OCI-M1 (cell line): ENCODE results near the gene STX5.
A peak's percentile ranks its signal among the peaks of the same experiment; 100 is the strongest.
"Not testable (repeated sequence)": the region's sequence is repeated elsewhere in the genome, so short reads cannot be mapped to it uniquely, and the experiment has no call there.

Experiments used
- DNase-seq: peaks from one replicate; lab custom pipeline; 2025; lab: John Stamatoyannopoulos, UW

STX5 gene

DNA sequence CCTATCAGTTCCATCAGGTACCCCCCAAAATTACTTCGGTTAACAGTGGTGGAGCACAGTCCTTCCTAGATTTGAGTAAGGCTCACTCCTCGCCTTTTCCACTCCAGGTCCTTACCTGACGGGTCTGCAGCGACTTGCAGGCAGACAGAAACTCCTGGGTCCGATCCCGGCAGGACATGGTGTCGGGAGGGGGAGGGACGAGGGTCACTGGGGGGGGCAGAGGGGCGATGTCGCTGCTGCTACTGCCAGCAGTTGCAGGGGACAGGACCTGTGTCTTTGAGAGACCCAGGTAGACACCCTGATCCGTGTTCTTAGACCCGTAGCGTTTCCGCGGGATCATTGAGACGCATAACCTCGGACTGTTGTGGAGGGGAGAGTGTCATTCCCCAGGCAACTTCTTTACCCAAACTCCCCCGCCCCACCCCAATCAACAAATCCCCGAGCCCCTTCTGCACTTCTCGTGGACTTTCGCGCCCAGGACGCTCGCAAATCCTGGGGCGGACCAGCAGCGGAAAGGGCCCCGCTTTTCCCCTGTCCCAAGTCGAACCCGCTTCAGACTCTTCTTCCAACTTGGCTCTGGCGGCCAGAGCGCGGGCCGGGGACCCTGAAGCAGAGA is 839 bp downstream of the STX5 start:
- peak; percentile 87 for DNase-seq

DNA sequence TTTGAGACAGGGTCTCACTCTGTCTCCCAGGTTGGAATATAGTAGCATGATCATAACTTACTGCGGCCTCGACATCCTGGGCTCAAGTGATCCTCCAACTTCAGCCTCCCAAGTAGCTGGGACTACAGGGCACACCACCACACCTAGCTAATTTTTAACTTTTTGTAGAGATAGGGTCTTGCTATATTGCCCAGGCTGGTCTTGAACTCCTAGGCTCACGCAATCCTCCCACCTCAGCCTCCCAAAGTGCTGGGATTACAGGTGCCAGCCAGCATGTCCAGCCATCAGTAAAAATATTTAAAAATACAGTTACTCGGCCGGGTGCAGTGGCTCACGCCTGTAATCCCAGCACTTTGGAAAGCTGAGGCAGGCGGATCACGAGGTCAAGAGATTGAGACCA is 3.7 kb downstream of the STX5 start:
- DNase-seq: not testable (repeated sequence)

DNA sequence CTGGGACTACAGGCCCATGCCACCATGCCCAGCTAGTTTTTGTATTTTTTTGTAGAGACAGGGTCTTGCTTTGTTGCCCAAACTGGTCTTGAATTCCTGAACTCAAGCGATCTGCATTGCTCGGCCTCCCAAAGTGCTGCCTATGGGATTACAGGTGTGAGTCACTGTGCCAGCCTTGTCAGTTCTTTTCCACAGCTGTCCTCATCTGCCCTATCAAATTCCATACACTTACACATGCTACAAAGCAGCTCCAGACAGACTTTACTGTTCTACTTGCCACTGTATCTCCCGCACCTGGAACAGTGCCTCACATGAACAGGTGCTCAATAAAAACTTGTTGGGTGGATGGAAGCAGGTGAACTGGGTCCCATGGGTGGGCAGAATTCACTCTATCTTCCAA is 8.2 kb downstream of the STX5 start:
- no peak for DNase-seq

DNA sequence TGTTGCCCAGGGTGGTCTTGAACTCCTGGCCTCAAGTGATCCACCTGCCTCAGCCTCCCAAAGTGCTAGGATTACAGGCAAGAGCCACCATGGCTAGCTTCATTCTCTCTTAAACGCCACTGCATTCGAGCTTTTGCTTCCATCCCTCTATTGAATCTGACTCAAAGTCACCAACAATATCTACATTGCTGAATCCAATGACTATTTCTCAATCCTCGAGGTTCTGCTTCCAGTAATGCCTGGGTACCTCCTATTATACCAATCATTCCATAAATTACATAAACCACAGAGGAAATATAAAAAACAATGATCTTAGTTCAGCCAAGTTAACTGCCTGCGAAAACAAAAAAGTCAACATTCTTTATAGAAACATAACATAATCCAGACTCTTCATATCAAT is 14.7 kb downstream of the STX5 start:
- DNase-seq: no peak

DNA sequence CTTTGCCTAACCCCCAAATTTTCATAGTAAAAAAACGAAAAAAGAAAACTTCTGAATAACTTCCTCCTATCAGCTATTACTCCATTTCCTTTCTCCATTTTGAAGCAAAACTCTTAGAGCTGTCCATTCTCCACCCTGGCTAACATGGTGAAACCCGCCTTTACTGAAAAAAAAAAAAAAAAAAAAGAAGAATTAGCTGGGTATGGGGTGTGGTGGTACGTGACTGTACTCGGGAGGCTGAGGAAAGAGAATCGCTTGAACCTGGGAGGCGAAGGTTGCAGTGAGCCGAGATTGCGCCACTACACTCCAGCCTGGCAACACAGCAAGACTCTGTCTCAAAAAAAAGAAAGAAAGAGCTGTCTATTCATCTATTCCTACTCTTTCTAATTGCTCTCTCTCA is 15.3 kb downstream of the STX5 start:
- DNase-seq: no peak

DNA sequence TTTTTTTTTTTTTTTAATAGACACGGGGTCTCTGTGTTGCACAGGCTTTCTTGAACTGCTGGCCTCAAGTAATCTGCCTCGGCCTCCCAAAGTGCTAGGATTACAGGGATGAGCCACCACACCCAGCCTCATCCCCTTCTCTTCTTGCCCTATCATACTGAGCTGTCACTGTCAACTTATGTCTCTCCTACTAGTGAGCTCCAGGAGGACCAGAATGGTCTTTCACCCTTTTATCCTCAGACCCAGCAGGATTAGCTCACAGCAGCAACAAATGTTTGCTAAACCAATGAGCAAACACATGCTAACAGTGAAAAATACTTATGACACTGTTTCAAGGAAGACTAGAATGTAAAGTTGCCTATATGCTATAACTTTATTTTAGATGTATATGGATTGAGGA is 20.2 kb downstream of the STX5 start:
- DNase-seq: no peak

DNA sequence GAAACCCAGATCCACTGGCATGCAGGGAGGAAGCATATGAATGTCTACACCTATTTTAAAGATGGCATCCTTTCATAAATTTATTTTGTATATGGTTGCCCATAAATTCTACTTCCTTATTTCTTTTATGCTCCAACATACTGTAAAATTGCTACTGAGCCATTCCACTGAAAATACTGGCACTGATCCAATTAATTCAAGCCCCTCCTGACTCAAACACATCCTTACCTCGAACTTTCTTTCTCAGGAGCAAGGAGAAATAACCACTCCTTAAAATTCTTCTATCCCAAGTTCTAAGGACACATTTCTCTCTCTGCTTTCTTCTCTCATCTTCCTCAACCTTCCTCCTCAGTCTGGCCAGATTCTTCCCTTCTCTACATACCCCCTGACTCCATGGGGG is 21.1 kb downstream of the STX5 start:
- no peak for DNase-seq

DNA sequence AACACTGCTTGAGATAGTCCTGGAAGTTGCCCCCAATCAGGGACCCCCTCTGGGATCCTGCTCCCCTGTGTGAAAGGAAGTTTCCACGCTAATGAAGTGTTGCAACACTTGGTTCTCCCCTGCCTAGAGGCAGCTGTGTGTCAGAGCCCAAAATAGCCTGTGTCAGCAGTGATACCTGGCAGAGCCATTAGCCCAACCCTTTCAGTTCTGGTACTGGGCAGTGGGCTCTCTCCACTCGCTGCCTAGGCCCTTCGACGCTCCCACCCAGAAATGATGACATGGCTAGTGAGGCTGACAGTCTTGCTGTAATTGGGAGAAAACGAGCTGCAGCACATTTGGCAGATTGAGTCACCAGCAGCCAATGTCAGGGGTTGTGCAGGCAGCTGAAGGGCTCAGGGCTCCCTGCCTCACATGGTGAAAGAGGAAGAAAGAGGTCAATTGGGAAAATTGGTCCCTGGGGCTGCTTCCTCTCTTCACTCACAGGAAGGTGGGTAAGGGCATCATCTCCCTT is 25.2 kb downstream of the STX5 start:
- peak; percentile 44 for DNase-seq

DNA sequence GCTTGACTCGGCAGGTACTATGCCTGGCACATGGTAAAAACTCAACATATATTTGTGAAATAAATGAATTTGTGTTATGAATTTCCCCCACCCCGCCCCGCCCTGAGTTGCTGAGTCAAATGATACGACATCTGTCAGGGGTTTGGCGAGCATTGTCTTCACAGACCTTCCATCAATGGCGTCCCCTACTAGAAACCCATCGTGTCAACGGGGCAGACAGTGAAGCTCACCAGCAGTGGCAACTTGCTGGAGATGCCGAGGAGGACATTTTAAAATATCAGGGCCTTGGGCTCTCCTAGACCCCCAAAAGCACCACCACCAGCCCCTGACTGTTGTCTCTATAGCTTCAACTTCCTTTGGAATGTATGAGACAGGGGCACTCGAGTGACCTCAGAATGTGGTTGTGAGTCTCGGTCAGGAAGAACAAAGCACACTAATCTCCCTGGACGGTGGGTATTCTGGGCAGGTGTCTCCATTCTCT is 25.9 kb downstream of the STX5 start:
- DNase-seq: peak; percentile 71

DNA sequence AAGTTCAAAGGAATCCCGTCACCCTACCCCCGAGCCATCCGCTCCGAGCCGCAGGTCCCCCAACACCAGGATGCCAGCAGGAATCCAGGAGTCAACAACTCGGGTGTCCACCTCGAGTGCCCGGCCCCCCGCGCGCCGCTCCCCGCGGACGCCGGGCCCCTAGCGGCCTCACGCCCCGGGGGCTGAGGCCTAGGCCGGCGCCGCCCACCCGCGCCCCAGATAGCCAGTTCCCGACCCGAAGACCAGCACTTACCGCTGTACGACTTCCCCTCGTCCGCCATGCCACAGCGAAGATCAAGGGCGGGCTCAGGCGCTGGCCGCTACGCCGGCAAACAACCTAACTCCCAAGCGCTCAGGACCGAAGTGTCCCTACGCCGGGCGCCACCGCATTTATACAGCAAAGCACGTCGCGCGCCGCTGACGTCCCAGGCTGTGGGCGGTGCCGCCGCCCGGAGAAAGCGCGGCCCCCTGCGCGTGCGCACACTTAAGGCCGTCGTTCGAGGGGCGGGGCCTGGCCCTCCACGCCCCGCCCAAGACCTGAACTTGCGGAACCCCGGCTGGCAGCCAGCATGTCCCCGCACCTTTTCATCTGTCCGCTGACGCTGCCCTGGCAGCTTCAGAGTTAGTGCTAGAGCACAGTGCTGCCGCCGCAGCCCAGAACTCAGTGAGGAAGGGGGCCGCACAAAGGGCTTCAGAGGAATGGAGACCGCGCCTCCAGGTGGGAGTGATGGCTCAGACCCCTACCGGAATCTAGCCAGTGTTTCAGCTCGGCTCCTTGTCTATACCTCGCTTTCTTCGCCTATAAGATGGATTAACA is 26.6 kb downstream of the STX5 start, which contains the start of gene NXF1:
Gene NXF1 (minus strand): TSS at position 365 of the 817 bp plus-strand sequence. CDS start 84 bp downstream, at position 281.
- peak; percentile 97 for DNase-seq

DNA sequence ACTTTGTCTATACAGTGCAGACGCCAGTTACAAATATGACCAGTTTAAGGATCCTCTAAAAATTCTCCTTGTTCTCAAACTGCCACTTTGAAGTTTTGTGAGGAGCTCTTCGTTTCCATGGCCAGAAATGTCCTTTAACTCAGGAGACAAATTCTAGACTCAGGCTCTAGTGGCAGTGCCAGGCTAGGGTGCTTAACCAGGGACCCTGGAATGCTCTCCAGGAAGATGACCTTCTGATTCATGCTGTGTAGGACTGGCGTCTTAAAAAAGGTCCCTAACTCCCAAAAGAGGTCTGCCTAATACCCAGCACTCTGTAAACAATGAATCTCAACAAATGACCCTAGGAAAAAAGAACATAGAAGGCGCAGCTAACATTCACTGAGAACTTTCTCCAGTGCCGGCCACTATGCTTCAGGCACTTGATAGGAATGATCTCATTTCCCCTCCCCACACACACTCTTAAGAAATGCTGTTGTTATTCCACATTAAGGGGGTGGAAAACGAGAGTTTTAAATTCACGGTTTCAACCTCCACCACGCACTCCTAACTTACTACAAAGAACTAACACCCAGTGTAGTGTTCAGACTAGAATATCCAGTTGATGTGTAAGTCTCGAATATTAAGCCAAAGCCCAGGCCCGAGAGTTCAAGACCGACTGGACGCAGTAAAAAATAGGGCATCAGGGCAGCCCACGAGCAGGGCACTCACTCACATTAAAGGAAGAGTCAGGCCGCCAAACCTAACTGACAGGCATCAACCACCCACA is 27.4 kb downstream of the STX5 start:
- DNase-seq: peak; percentile 52

DNA sequence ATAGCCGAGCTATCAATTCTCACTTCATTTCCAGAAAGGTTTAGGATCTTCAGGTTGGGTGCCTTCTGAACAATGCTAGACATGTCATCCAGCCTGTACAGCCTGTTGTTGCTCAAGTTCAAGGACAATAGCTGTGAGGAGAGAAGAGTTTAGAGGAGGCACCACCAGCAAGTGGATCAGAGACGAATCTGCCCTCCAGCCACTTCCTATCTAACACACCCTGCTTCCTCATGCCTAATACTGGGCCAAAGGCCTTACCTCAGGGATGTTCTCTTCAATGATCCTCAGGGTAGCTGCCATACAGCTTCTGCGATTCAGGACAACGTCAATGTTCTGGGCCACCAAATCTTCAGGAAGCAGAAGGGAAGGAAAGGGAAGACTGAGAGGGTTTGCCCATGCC is 30.8 kb downstream of the STX5 start:
- no peak for DNase-seq

DNA sequence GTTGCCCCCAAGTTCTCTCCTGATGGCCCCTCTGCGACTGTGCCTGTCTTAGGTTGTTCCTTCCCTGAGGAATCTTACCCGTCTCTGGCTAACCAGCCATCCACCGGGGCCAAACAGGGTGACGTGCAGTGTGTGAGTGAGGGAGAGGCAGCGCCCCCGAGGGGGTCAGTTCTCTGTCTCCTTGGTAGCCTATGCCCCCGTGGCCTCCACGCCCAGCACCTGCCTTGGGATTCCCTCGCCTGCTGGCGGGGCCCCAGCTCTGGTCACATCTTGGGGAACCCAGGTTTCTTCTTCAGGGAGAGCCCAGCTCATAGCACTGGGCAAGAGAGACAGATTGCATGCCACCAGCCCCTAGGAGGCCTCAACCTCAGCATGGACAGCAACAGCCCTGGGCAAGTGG is 32.4 kb downstream of the STX5 start:
- DNase-seq: no peak

DNA sequence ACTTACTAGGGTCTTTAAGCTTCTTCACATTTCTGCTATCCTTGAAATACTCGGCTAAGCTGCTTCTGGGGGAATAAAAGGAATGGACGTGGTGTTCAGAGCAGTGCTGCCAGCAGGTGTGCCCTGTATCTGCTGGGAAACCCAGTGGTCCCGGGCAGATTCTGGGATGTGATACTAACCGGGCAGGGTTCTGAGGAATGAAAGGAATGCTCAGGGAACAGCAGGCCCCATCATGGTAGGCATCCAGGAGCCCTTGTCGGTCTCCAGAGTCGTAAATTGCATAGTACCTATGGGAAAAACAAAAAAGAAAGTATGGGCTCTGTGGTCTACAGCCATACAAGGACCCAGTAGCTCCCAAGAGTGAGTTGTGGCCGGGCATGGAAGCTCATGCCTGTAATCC is 35.6 kb downstream of the STX5 start:
- DNase-seq: no peak

DNA sequence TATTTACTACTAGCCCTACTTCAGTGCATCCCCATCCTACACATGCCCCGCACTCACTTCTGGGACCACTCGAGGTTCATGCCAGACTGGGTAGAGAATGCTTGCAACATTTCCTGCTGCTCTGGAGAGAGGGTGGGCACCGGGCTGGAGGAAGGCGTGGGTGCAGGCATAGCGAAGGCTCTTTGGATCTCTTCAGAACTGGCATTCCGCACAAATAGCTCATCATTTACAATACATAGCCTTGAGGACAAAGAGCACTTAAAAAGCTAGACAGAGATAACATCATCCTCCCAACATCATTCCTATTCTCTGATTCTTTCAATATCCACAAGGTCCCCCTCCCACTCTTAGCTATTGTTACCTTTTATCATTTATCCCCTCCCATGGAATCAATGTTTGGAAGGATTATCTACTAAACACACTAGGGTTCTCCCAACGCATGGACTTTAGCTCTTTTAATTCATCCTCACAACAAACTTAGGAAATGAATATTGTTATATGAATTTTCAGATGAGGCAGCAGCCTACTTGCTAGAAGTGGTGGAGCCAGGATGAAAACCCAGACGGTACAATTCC is 37.6 kb downstream of the STX5 start:
- DNase-seq: no peak

DNA sequence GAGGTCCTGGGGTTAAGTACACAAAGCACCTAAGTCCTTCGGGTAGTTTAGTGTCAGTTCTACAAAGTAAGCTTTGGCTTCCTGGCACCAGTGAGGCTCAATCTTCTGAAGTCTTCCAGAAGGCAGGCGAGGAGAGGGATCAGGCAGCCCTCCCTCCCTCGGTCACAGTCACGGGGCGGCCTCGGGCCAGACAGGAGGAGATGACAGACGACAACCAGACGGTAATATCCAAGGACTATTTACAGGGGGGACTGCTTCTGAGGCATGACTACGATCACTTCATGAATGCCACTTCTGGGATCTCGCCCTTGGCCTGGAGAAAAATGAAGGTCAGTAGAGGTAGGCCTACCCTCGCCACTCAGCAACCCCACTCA is 39.7 kb downstream of the STX5 start:
- no peak for DNase-seq

DNA sequence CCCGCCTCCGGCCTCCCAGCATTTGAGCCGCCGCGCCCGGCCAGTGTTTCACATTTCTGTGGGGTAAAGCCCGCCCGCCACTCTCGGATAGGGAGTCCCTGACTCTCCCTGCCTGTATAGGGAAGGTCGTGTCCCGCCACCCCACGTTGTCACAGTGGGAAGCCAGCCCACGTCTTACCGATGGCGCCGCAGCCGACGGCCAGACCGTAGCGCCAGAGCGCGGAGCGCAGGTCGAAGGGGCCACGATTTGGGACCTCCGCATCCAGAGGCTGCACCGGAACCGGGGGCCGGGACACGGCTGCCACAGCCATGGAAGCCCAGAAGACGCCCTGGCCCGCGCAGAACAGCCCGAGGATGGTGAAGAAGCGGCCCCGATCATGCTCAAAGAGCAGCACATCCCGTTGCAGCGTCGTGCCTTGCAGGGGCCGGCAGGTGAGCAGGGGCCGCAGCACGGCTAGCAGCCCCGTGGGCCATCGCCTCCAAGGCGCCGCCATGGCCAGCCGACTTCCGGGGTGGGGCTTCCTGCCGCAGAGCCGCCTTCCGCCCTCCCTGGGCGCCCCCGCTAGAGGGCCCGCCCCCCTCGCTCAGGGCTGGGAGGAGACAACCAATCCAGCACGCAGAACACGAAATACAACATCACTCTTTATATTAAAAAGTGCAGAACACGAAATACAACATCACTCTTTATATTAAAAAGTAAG is 40.2 kb downstream of the STX5 start, which contains the start of gene TMEM223:
Gene TMEM223 (minus strand): TSS at position 506 of the 701 bp plus-strand sequence. CDS start 12 bp downstream, at position 494.
- DNase-seq: peak; percentile 92

DNA sequence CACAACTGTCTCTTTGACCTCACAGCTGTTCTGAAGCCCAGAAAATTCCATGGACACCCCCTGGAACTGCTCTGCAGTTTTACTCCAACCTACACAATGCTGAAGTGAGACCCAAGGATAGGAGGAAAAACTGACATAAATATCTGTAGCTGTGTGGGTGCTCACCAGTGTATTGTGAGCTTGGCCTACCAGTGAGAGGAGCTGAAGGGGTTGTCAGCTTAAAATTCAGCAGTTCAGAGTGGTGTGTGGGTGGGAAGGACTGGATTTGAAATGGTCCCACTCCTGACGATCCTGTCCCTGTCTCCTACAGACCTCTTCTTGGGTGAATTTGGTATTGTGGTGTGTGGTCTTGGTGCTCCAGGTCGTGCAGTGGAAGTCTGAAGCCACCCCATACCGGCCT is 42.3 kb downstream of the STX5 start:
- DNase-seq: no peak

DNA sequence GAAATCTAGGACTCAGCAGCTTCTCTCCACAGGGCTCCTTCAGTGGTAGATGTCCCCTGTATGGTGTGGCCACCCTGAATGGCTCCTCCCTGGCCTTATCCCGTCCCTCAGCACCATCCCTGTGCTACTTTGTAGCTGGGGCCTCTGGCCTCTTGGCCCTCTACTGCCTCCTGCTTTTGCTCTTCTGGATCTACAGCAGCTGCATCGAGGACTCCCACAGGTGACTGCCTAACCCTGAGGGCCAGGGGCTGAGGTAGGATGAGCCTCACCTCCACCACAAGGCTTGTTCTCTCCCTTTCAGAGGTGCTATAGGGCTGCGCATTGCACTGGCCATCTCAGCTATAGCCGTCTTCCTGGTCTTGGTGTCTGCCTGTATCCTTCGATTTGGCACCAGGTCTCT is 42.9 kb downstream of the STX5 start:
- peak; percentile 13 for DNase-seq

DNA sequence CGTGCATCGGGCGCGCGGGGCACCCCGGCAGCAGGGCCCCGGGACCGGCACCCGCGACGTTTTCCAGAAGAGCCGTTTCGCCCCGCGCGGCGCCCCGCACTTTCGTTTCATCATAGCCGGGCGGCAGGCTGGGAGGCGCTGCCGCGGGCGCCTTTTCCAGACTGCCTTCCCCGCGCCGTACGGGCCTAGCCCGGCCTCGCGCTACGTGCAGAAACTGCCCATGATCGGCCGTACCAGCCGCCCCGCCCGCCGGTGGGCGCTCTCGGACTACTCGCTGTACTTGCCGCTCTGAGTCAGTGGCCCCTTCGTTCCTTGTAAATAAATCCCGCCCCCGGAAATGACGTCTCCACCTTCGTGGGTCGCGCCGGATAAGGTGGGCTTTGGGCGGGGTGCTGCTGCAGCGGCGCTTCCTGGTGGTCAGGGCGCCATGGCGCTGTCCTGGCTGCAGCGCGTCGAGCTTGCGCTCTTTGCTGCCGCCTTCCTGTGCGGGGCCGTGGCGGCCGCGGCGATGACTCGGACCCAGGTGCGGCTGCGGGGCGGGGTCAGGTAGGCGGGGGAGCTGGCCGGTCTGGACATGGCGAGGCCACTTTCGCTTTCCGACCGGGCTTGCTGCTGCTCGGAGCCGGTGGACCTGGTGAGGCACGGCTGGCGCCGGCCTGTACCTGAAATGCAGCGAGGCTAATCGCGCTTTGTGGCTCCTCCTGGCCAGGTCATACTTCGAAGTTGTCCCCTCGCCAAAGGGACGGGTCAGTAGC is 44.7 kb downstream of the STX5 start, which contains the start of gene TMEM179B:
Gene TMEM179B (plus strand): TSS at position 398 of the 755 bp plus-strand sequence. CDS start 30 bp downstream, at position 428.
- peak; percentile 99 for DNase-seq
